ENCODE data around the gene IKZF2. TPM values are rescaled to one million over a fixed set of nuclear protein-coding genes. Genes with fewer than 3 reads are reported as not detected.

The IKZF2 gene
- total and polyA plus RNA-seq, 2 experiments from 2014 or later = 2.6 to 10.1 TPM

GRCh38 chr2:213145715-213146242, 5.6 kb downstream of the IKZF2 start:
- no peak for TF ChIP-seq ZNF114 (CRISPR knock-in tag; IDR thresholded peaks at IDR 0.05)
- no peak for TF ChIP-seq CREB1 (CRISPR knock-in tag; IDR thresholded peaks at IDR 0.05; ENCODE audit: low read depth)
- TF ChIP-seq POLR2AphosphoS5 (IDR thresholded peaks at IDR 0.05; ENCODE audit: low read depth) = no peak
- no peak for TF ChIP-seq NANOG (IDR thresholded peaks at IDR 0.05; ENCODE audit: borderline replicate concordance)
- TF ChIP-seq ZNF331 (CRISPR knock-in tag; IDR thresholded peaks at IDR 0.05; ENCODE audit: low read depth) = no peak
- TF ChIP-seq CTCF (conservative IDR thresholded peaks at IDR 0.05; ENCODE audit: low read depth in 2 of 2) = no peak
- no peak for TF ChIP-seq STAT1 (IDR thresholded peaks at IDR 0.05; ENCODE audit: unreplicated experiment)
- TF ChIP-seq ETS1 (IDR thresholded peaks at IDR 0.05) = no peak
- TF ChIP-seq ZNF462 (CRISPR knock-in tag; IDR thresholded peaks at IDR 0.05) = no peak
- TF ChIP-seq EZH2phosphoT487 (IDR thresholded peaks at IDR 0.05; ENCODE audit: unreplicated experiment) = no peak
- TF ChIP-seq JUNB (IDR thresholded peaks at IDR 0.05; ENCODE audit: unreplicated experiment) = no peak
- TF ChIP-seq EZH2 (IDR thresholded peaks at IDR 0.05; ENCODE audit: low read depth, unreplicated experiment) = no peak
- no peak for TF ChIP-seq REST (IDR thresholded peaks at IDR 0.05; ENCODE audit: unreplicated experiment)
- Histone ChIP-seq H3F3A (replicated peaks; ENCODE audit: low read depth) (no peaks in the 10 kb centered on the region), H3K27ac (ENCODE audit: low read depth) (no peak overlapping the region), H3K4me3 (no peak overlapping the region), H3K79me2 (replicated peaks; ENCODE audit: insufficient read depth) (no peaks in the 10 kb centered on the region), H4K20me1 (replicated peaks; ENCODE audit: insufficient read depth) (no peaks in the 10 kb centered on the region), H3K27me3 (ENCODE audit: insufficient read depth) (no peaks in the 10 kb centered on the region), H3K36me3 (ENCODE audit: insufficient read depth) (no peaks in the 10 kb centered on the region), H3K4me2 (no peak overlapping the region), H3K4me1 (ENCODE audit: insufficient read depth) (peaks cover 13% of the 10 kb centered on the region), H2AFZ (no peak overlapping the region), H3K9me2 (ENCODE audit: insufficient read depth) (no peaks in the 10 kb centered on the region)
- no peak overlapping the region for H3K27ac Mint-ChIP-seq
- ATAC-seq (no peak), DNase-seq (ENCODE audit: low spot score) (no peak)
- H3K36me3 Mint-ChIP-seq (ENCODE audit: low read depth) = no peaks in the 10 kb centered on the region
- peaks cover 3% of the 10 kb centered on the region for H3K27me3 Mint-ChIP-seq (ENCODE audit: insufficient read depth, low read depth, poor library complexity)
- no peaks in the 10 kb centered on the region for H3K9me3 Mint-ChIP-seq
- H3K4me3 Mint-ChIP-seq = no peak overlapping the region
- H3K4me1 Mint-ChIP-seq = peaks cover 12% of the 10 kb centered on the region
